B cell (primary cell): ENCODE data around the gene RAB3IP.

Source experiments
- CTCF ChIP-seq: fragments of 200-600 bp; IDR thresholded peaks from one replicate; pipeline ENCODE4 v1.8.0; 2022; ENCODE audit warnings: antibody characterized with exemption, mild to moderate bottlenecking
- EZH2 ChIP-seq: IDR thresholded peaks from 2 replicates; pipeline ENCODE4 v1.6.1; 2012; ENCODE audit warnings: borderline replicate concordance, low read depth, mild to moderate bottlenecking, moderate library complexity, low read length; ENCODE audit not compliant: insufficient read depth, poor library complexity, severe bottlenecking

- TF ChIP-seq CTCF (no peak), EZH2 (no peak)
Measured at GRCh38 chr12:69712826-69713225, 25.8 kb upstream of the RAB3IP start.
